ENCODE data around the gene TDO2. TPM values are rescaled to one million over a fixed set of nuclear protein-coding genes. Genes with fewer than 3 reads are reported as not detected.
"Not testable (repeated sequence)": the region's sequence is repeated elsewhere in the genome, so short reads cannot be mapped to it uniquely, and the experiment has no call there.

The TDO2 gene
- total RNA-seq, 1 experiment from 2014 or later, result not detected

GRCh38 chr4:155891058-155891457 is 12.4 kb upstream of the TDO2 start:
- ChIA-PET POLR2A (ENCODE audit: unreplicated experiment) (no interaction called here), CTCF (no interaction called here)
- DNase-seq (no peak), ATAC-seq (no peak)
- Histone ChIP-seq H3K79me2 (ENCODE audit: low read length) (no peaks in the 10 kb centered on the region), H3K27ac (ENCODE audit: low read length) (no peak overlapping the region), H3K4me3 (ENCODE audit: low read length) (no peak overlapping the region), H3K4me1 (ENCODE audit: insufficient read depth, low read length) (no peaks in the 10 kb centered on the region), H3K4me2 (ENCODE audit: low read length) (no peak overlapping the region), H3K9me3 (ENCODE audit: low read length) (no peaks in the 10 kb centered on the region), H3K9ac (ENCODE audit: low read length) (no peak overlapping the region), H3K27me3 (ENCODE audit: low read length) (no peaks in the 10 kb centered on the region), H3K9me2 (replicated peaks; ENCODE audit: low read length) (no peaks in the 10 kb centered on the region), H3K36me3 (ENCODE audit: low read depth, low read length) (no peaks in the 10 kb centered on the region), H4K20me1 (ENCODE audit: low read length) (no peaks in the 10 kb centered on the region), H2AFZ (ENCODE audit: low read length) (no peak overlapping the region), H3F3A (ENCODE audit: low read length, unreplicated experiment) (no peaks in the 10 kb centered on the region)
- no TSS peak for BruUV-seq (replicated peaks)
- TF ChIP-seq CTCF (conservative IDR thresholded peaks at IDR 0.05; ENCODE audit: low read depth, low read length) (no peak), EZH2phosphoT487 (IDR thresholded peaks at IDR 0.05; ENCODE audit: borderline replicate concordance, low read length) (no peak), EZH2 (IDR thresholded peaks at IDR 0.05; ENCODE audit: low read length, unreplicated experiment) (no peak)
- intact Hi-C loops (cut with micrococcal nuclease), result no loop called here

DNA sequence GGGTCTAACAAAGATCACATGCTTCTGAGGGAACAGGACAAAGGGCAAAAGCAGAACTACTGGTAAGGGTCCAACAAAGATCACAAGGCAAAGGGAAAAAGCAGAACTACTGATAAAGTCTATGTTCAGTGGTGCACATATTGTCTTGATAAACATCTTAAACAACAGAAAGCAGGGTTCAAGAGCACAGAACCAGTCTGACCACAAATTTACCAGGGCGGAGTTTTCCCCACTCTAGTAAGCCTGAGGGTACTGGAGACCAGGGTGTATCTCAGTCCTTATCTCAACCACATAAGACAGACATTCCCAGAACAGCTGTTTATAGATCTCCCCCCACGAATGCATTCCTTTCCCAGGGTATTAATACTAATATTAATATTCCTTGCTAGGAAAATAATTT is 5.1 kb upstream of the TDO2 start:
- CTCF ChIA-PET, result not testable (repeated sequence)

GRCh38 chr4:155899891-155900290 is 3.6 kb upstream of the TDO2 start:
- intact Hi-C loops (cut with micrococcal nuclease), result no loop called here
- no peaks in the 10 kb centered on the region for H3K36me3 ChIP-seq (ENCODE audit: low read depth, low read length)
- H3K4me3 ChIP-seq (ENCODE audit: low read length), result no peak overlapping the region
- H4K20me1 ChIP-seq (ENCODE audit: low read length), result no peaks in the 10 kb centered on the region
- POLR2A ChIA-PET (ENCODE audit: unreplicated experiment), result no interaction called here
- no peak for TF ChIP-seq EZH2phosphoT487 (IDR thresholded peaks at IDR 0.05; ENCODE audit: borderline replicate concordance, low read length)
- no peak for TF ChIP-seq CTCF (conservative IDR thresholded peaks at IDR 0.05; ENCODE audit: low read depth, low read length)
- no peak for TF ChIP-seq EZH2 (IDR thresholded peaks at IDR 0.05; ENCODE audit: low read length, unreplicated experiment)
- no peaks in the 10 kb centered on the region for H3K9me2 ChIP-seq (replicated peaks; ENCODE audit: low read length)
- ATAC-seq, result no peak
- CTCF ChIA-PET, result no interaction called here
- peak overlapping the region; percentile 45 for H3K27ac ChIP-seq (ENCODE audit: low read length)
- no peak overlapping the region; the same call in 1 of the 2 replicates for H3K4me2 ChIP-seq (ENCODE audit: low read length)
- peaks cover 14% of the 10 kb centered on the region for H3K4me1 ChIP-seq (ENCODE audit: insufficient read depth, low read length)
- H3K9ac ChIP-seq (ENCODE audit: low read length), result no peak overlapping the region; the same call in 1 of the 2 replicates
- no TSS peak for BruUV-seq (replicated peaks)
- H2AFZ ChIP-seq (ENCODE audit: low read length), result no peak overlapping the region
- H3K27me3 ChIP-seq (ENCODE audit: low read length), result no peaks in the 10 kb centered on the region
- no peak for DNase-seq
- H3F3A ChIP-seq (ENCODE audit: low read length, unreplicated experiment), result no peaks in the 10 kb centered on the region
- no peaks in the 10 kb centered on the region for H3K9me3 ChIP-seq (ENCODE audit: low read length)
- H3K79me2 ChIP-seq (ENCODE audit: low read length), result no peaks in the 10 kb centered on the region

More for the DNA sequence above, 5.1 kb upstream of the TDO2 start:
- H3K4me3 ChIP-seq (ENCODE audit: low read length); H3K79me2 ChIP-seq (ENCODE audit: low read length); H3K9ac ChIP-seq (ENCODE audit: low read length); ATAC-seq; H3K4me2 ChIP-seq (ENCODE audit: low read length); H4K20me1 ChIP-seq (ENCODE audit: low read length); H3K36me3 ChIP-seq (ENCODE audit: low read depth, low read length); POLR2A ChIA-PET (ENCODE audit: unreplicated experiment); H3K9me3 ChIP-seq (ENCODE audit: low read length); H3K27ac ChIP-seq (ENCODE audit: low read length); BruUV-seq (replicated peaks); H3K27me3 ChIP-seq (ENCODE audit: low read length); H3F3A ChIP-seq (ENCODE audit: low read length, unreplicated experiment); H2AFZ ChIP-seq (ENCODE audit: low read length); intact Hi-C loops (cut with micrococcal nuclease); H3K9me2 ChIP-seq (replicated peaks; ENCODE audit: low read length); DNase-seq: not testable (repeated sequence)
- H3K4me1 ChIP-seq (ENCODE audit: insufficient read depth, low read length), result peaks cover 14% of the 10 kb centered on the region

All from PC-3 (cell line).